ENCODE data around the gene MT1F. TPM values are rescaled to one million over a fixed set of nuclear protein-coding genes. Genes with fewer than 3 reads are reported as not detected.
A peak's percentile ranks its signal among the peaks of the same experiment; 100 is the strongest.

MT1F gene
- total and polyA plus RNA-seq, 2 donors (not counting 1 experiment from before 2014, with no cell fraction given): 4.3 to 5.3 TPM

GRCh38 chr16:56643833-56644232, 13.9 kb upstream of the MT1F start:
- ChIA-PET POLR2A (interaction anchor here (0.6 to 1.4 kb wide), 2 partner anchors 35 to 274 kb away, joined by 3 to 9 read pairs; partner anchors contain the start of gene MT2A), CTCF (interaction anchor here (0.7 to 2.1 kb wide), 7 partner anchors 9 to 130 kb away, joined by 3 to 12 read pairs (median 5); partner anchors contain the start of gene MT1B)
- Histone ChIP-seq H2AFZ (ENCODE audit: insufficient read depth, low read depth, low read length, poor library complexity, severe bottlenecking) (no peak overlapping the region), H3K79me2 (ENCODE audit: control insufficient read depth, insufficient read depth, low read length) (no peaks in the 10 kb centered on the region), H3K27ac (ENCODE audit: low read length in 2 of 2) (no peak overlapping the region), H3K27me3 (replicated peaks in 1 of 4; ENCODE audit: control extremely low read depth in 1 of 4, control insufficient read depth in 3 of 4, insufficient read depth in 4 of 4, low read length in 3 of 4) (peaks cover 0 to 68% (median 21%) of the 10 kb centered on the region in 4 experiments), H3K4me1 (ENCODE audit: control insufficient read depth in 2 of 2, insufficient read depth in 2 of 2, low read length in 2 of 2) (peaks cover 14 to 16% of the 10 kb centered on the region in 2 donors), H3K4me2 (replicated peaks; ENCODE audit: low read depth, low read length, poor library complexity, severe bottlenecking) (peak overlapping the region; percentile 65), H3K9me3 (ENCODE audit: control extremely low read depth in 1 of 3, control insufficient read depth in 2 of 3, insufficient read depth in 1 of 3, low read length in 2 of 3) (peaks cover 0 to 4% (median 0%) of the 10 kb centered on the region in 3 donors), H3K4me3 (ENCODE audit: control extremely low read depth in 1 of 5, extremely low read depth in 1 of 5, insufficient read depth in 1 of 5, low read depth in 2 of 5, low read length in 4 of 5) (peak overlapping the region in 2 of 5 experiments; percentile 33), H3K36me3 (replicated peaks in 1 of 2; ENCODE audit: control extremely low read depth in 1 of 2, control insufficient read depth in 1 of 2, extremely low read depth in 1 of 2, insufficient read depth in 2 of 2, low read length in 1 of 2) (no peaks in the 10 kb centered on the region), H4K20me1 (ENCODE audit: control insufficient read depth, insufficient read depth, low read length, poor library complexity, severe bottlenecking) (no peaks in the 10 kb centered on the region), H3K9ac (ENCODE audit: low read length) (peak overlapping the region; percentile 40)
- Mint-ChIP-seq H3K9me3 (ENCODE audit: insufficient read depth) (no peaks in the 10 kb centered on the region), H3K27me3 (peaks cover 72% of the 10 kb centered on the region), H3K27ac (no peak overlapping the region), H3K4me3 (peak overlapping the region; percentile 67), H3K4me1 (peaks cover 15% of the 10 kb centered on the region)
- ATAC-seq (ENCODE audit: low read depth): no peak
- WGBS (ENCODE audit: insufficient coverage): 53% methylated on average over 5 of the region's 5 CpGs
- TF ChIP-seq EZH2 (IDR thresholded peaks at IDR 0.05; ENCODE audit: borderline replicate concordance, insufficient read depth, low read depth, low read length, poor library complexity, severe bottlenecking): no peak
- TF ChIP-seq, protein P1, sequence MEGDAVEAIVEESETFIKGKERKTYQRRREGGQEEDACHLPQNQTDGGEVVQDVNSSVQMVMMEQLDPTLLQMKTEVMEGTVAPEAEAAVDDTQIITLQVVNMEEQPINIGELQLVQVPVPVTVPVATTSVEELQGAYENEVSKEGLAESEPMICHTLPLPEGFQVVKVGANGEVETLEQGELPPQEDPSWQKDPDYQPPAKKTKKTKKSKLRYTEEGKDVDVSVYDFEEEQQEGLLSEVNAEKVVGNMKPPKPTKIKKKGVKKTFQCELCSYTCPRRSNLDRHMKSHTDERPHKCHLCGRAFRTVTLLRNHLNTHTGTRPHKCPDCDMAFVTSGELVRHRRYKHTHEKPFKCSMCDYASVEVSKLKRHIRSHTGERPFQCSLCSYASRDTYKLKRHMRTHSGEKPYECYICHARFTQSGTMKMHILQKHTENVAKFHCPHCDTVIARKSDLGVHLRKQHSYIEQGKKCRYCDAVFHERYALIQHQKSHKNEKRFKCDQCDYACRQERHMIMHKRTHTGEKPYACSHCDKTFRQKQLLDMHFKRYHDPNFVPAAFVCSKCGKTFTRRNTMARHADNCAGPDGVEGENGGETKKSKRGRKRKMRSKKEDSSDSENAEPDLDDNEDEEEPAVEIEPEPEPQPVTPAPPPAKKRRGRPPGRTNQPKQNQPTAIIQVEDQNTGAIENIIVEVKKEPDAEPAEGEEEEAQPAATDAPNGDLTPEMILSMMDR (IDR thresholded peaks at IDR 0.05): no peak
- no peak for DNase-seq
- intact Hi-C loops (cut with micrococcal nuclease): loop anchor here (1.0 kb wide), 2 partner anchors 13 to 36 kb away; partner anchors contain the start of genes MT1F and MT2A

GRCh38 chr16:56645311-56645710, 12.4 kb upstream of the MT1F start:
- H3K4me2 ChIP-seq (replicated peaks; ENCODE audit: low read depth, low read length, poor library complexity, severe bottlenecking): no peak overlapping the region
- H3K36me3 ChIP-seq (replicated peaks in 1 of 2; ENCODE audit: control extremely low read depth in 1 of 2, control insufficient read depth in 1 of 2, extremely low read depth in 1 of 2, insufficient read depth in 2 of 2, low read length in 1 of 2): no peaks in the 10 kb centered on the region
- peaks cover 15% of the 10 kb centered on the region for H3K4me1 Mint-ChIP-seq
- no CpG with 5 or more reads among the region's 1 CpG for WGBS (ENCODE audit: insufficient coverage)
- TF ChIP-seq, protein P1 (IDR thresholded peaks at IDR 0.05): no peak
- TF ChIP-seq EZH2 (IDR thresholded peaks at IDR 0.05; ENCODE audit: borderline replicate concordance, insufficient read depth, low read depth, low read length, poor library complexity, severe bottlenecking): no peak
- intact Hi-C loops (cut with micrococcal nuclease): no loop called here
- no peak for ATAC-seq (ENCODE audit: low read depth)
- no peaks in the 10 kb centered on the region for H3K79me2 ChIP-seq (ENCODE audit: control insufficient read depth, insufficient read depth, low read length)
- H3K9ac ChIP-seq (ENCODE audit: low read length): no peak overlapping the region
- no peak overlapping the region for H3K27ac Mint-ChIP-seq
- H3K4me1 ChIP-seq (ENCODE audit: control insufficient read depth in 2 of 2, insufficient read depth in 2 of 2, low read length in 2 of 2): peaks cover 14 to 16% of the 10 kb centered on the region in 2 donors
- H3K27ac ChIP-seq (ENCODE audit: low read length in 2 of 2): no peak overlapping the region
- POLR2A ChIA-PET: no interaction called here
- no peak for DNase-seq
- peaks cover 57% of the 10 kb centered on the region for H3K27me3 Mint-ChIP-seq
- no peak overlapping the region for H3K4me3 Mint-ChIP-seq
- H2AFZ ChIP-seq (ENCODE audit: insufficient read depth, low read depth, low read length, poor library complexity, severe bottlenecking): no peak overlapping the region
- H3K27me3 ChIP-seq (replicated peaks in 1 of 4; ENCODE audit: control extremely low read depth in 1 of 4, control insufficient read depth in 3 of 4, insufficient read depth in 4 of 4, low read length in 3 of 4): peaks cover 0 to 56% (median 15%) of the 10 kb centered on the region in 4 experiments
- H3K9me3 ChIP-seq (ENCODE audit: control extremely low read depth in 1 of 3, control insufficient read depth in 2 of 3, insufficient read depth in 1 of 3, low read length in 2 of 3): peaks cover 0 to 4% (median 0%) of the 10 kb centered on the region in 3 donors
- H3K9me3 Mint-ChIP-seq (ENCODE audit: insufficient read depth): no peaks in the 10 kb centered on the region
- CTCF ChIA-PET: interaction anchor here (2.1 kb wide), 1 partner anchor 57 kb away, joined by 12 read pairs; no protein-coding TSS in a partner anchor
- H4K20me1 ChIP-seq (ENCODE audit: control insufficient read depth, insufficient read depth, low read length, poor library complexity, severe bottlenecking): no peaks in the 10 kb centered on the region
- no peak overlapping the region for H3K4me3 ChIP-seq (ENCODE audit: control extremely low read depth in 1 of 5, extremely low read depth in 1 of 5, insufficient read depth in 1 of 5, low read depth in 2 of 5, low read length in 4 of 5)
